Measurements from ENCODE around the gene MOK. TPM values are rescaled to one million over a fixed set of nuclear protein-coding genes. Genes with fewer than 3 reads are reported as not detected.

MOK gene
- total RNA-seq, 1 experiment from 2014 or later, result 2.8 TPM

GRCh38 chr14:102249041-102249440, 55.9 kb downstream of the MOK start:
- Histone ChIP-seq H2AK5ac (ENCODE audit: insufficient read length, low read length) (no peak overlapping the region), H4K8ac (replicated peaks; ENCODE audit: insufficient read length, low read depth, low read length) (no peak overlapping the region), H3K23me2 (ENCODE audit: insufficient read length, low read depth, low read length, poor library complexity, severe bottlenecking) (no peaks in the 10 kb centered on the region), H4K5ac (ENCODE audit: insufficient read length, low read depth, low read length) (no peak overlapping the region), H2BK120ac (ENCODE audit: low read depth, low read length, poor library complexity, severe bottlenecking) (no peak overlapping the region), H3K4ac (ENCODE audit: low read depth, low read length) (no peak overlapping the region), H3K9ac (ENCODE audit: extremely low read depth, insufficient read length, low read length) (no peak overlapping the region), H3K4me2 (ENCODE audit: insufficient read depth, insufficient read length, low read length) (no peak overlapping the region), H3K14ac (ENCODE audit: insufficient read depth, low read length) (no peak overlapping the region), H3K56ac (ENCODE audit: insufficient read length, low read depth, low read length) (no peak overlapping the region), H2AFZ (ENCODE audit: low read length) (no peak overlapping the region), H4K91ac (ENCODE audit: insufficient read length, low read depth, low read length) (no peak overlapping the region), H2BK15ac (ENCODE audit: low read depth, low read length) (no peak overlapping the region), H2BK20ac (ENCODE audit: low read depth, low read length, poor library complexity, severe bottlenecking) (no peak overlapping the region), H4K20me1 (ENCODE audit: control insufficient read depth, insufficient read depth, insufficient read length) (no peaks in the 10 kb centered on the region), H3K23ac (ENCODE audit: insufficient read length, low read depth, low read length) (no peak overlapping the region), H2BK5ac (ENCODE audit: insufficient read length, low read length) (no peak overlapping the region), H3K27ac (ENCODE audit: insufficient read length, low read depth, low read length) (no peak overlapping the region), H3K79me1 (ENCODE audit: insufficient read depth, low read depth, low read length, poor library complexity, severe bottlenecking) (no peaks in the 10 kb centered on the region), H3K4me1 (ENCODE audit: insufficient read depth, low read length) (peaks cover 4% of the 10 kb centered on the region; the same call in 1 of the 2 replicates), H2BK12ac (ENCODE audit: insufficient read length, low read depth, low read length) (no peak overlapping the region), H3K9me3 (ENCODE audit: control insufficient read depth, low read depth, low read length) (no peaks in the 10 kb centered on the region), H3K27me3 (ENCODE audit: insufficient read depth, low read length) (peaks cover 3% of the 10 kb centered on the region; the same call in 1 of the 2 replicates), H3K79me2 (ENCODE audit: insufficient read depth, low read length) (no peaks in the 10 kb centered on the region), H3K18ac (ENCODE audit: insufficient read length, low read depth, low read length) (no peak overlapping the region), H3T11ph (ENCODE audit: low read length) (no peak overlapping the region)
- no CpG with 5 or more reads among the region's 12 CpGs for whole genome bisulfite sequencing (ENCODE audit: extremely low coverage, insufficient read length, low lambda C conversion rate)
- H3K27me3 Mint-ChIP-seq (ENCODE audit: low read depth), result peaks cover 10% of the 10 kb centered on the region
- peaks cover 5 to 7% of the 10 kb centered on the region in 2 experiments for H3K4me1 Mint-ChIP-seq
- DNase-seq, result no peak
- TF ChIP-seq CTCF (conservative IDR thresholded peaks at IDR 0.05), result no peak
- H3K9me3 Mint-ChIP-seq, result no peaks in the 10 kb centered on the region
- peak overlapping the region in 1 of 2 experiments; percentile 33; a peak in 2 of 5 replicates for H3K4me3 Mint-ChIP-seq
- 0 out of 7 replicates have a peak overlapping the region, but pooled peaks of 1 of the 3 experiments have one; percentile 28 for H3K27ac Mint-ChIP-seq
- no peaks in the 10 kb centered on the region for H3K36me3 Mint-ChIP-seq (ENCODE audit: insufficient read depth in 1 of 3, low read depth in 3 of 3)

Data from H9 (cell line).